GM19397 (cell line): ENCODE measurements around the gene UBAP1L.
"Not testable (repeated sequence)": the region's sequence is repeated elsewhere in the genome, so short reads cannot be mapped to it uniquely, and the experiment has no call there.

Experiments used
- ATAC-seq: cut with Tn5 transposase; IDR thresholded peaks from one replicate; pipeline ENCODE4 v1.9.1; 2021; ENCODE audit warnings: mild to moderate bottlenecking, moderate library complexity; ENCODE audit not compliant: unreplicated experiment

UBAP1L gene

DNA sequence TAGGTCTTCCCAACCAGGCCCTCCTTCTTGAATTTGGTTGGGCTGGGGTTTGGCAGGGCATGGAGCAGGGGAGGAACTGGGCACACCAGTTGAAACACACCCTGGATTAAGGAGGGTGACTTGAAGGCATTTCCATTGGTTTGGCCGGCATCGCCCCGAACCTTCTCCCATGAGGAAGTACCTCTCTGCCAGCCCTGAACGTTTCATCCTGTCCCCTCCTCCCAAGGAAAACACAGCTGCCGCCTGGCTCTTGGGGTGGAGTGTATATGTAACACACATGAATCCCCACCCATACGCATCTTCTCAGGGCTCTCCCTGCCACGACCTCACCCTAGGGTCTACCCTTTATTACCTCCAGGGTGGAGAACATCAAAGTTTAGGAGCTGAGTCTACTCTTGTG is 14.6 kb downstream of the UBAP1L start:
- ATAC-seq: no peak

DNA sequence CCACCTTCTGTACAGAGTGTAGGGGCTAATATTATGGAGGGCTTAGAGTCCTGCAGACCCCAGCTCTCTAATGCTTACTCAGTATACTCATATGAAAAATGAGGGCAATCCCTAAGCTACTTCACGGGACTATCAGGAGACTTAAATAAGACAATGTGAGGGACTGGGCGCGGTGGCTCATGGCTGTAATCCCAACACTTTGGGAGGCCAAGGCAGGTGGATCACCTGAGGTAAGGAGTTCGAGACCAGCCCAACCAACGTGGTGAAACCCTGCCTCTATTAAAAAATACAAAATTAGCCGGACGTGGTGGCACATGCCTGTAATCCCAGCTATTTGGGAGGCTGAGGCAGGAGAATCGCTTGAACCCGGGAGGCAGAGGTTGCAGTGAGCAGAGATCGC is 15.2 kb downstream of the UBAP1L start:
- not testable (repeated sequence) for ATAC-seq

DNA sequence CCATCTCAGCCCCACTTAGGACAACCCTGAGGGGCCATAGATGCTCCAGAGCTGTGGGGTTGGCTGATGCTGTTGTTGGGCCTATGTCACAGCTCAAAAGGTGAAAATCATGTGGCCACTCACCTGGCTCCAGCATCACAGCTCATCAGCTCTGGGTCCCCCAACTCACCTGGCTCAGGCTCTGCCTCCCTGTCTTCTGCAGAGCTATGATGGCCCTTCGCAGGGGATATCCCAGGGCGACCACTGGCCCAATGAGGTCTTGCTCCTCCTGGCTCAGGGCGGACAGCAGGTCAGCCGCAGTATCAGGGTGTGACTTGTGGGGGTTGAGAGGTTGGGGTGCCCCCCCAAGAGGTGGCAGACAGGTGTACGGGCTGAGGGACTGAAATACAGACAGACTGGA is 15.7 kb downstream of the UBAP1L start:
- no peak for ATAC-seq

DNA sequence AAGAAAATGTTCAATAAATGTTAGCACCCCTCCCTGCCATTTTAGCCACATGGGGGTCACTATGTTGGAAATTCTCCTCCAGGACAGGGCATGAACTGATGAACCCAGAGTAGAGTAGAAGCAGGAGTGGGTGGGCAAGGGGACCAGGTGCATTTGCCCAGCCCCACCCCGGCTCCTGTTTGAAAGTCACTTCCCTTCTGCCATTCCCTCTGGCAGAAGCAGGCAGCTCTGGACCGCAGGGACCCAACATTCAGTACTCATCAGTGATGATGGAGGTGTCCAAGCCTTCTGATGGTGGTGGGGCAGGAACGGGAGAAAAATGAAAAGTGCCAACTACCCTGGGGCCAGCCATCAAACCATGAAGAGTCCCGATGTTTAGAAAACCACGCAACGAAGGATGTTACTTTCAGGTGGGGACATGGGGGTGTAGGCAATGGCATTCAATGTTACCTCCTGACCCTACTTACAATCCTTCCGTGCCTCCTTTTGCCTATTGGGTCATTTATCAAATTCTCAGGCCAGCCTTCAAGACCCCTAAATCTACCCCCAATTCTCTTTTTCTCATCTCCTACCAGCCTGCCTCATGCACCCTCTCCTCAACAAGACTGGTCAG is 17.2 kb downstream of the UBAP1L start:
- ATAC-seq: no peak

DNA sequence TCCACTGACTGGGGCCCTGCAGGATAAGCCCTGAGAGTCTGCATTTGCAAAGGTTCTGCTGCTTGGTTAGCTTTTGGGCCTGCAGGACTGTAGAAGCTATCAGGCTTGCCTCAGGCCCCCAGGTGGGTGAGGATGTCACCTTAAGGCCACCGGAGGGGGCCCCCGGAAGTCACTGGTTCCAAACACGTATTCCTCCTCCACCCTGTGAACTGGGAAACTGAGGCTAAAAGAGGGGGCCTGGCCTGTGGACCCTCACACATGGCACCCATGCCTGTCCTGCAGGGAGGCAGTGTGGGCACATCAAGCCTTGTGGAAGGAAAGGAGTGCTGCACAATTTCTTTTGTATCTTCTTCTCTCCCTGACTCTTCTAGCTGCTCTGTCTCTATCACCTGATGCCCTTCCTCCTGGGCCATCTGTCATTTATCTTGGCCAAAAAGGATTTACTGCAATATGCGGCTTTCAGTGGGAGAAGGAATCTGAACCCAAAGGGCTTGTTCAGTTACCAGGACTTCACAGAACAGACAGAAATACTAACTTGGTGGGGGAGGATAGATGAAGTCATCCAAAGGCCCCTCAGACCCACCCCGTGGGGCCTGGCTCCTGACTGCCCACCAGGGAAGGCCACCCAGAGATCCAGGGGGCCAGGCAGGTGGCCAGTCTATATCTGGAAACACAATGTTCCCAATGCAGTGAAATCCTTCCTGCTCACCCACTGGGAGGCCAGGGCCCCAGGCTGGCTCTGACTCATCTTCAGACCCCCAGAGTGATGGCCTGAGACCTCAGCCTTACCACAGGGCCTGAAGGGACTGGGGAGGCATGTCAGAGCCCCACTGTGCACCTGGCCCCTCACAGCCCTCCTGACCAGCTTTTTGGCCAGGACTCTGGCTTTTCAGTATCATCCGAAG is 18.3 kb downstream of the UBAP1L start:
- ATAC-seq: no peak

DNA sequence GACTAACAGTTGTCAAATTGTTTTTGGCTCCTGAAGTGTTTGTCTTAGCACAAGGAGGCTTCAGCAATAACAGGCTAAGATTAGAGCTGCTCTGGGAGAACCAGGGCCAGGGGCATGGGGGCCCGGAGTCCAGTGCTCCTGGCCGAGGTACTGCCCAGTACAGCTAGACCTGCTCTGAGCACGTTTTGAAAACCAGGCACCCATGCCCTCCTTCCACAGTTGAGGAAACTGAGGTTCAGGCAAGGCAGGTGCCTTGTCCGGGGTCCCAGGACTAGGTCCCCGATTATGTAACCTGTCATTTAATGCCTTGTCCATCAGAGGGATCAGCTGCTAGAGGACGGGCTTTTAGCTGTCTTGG is 19.3 kb downstream of the UBAP1L start:
- ATAC-seq: no peak

DNA sequence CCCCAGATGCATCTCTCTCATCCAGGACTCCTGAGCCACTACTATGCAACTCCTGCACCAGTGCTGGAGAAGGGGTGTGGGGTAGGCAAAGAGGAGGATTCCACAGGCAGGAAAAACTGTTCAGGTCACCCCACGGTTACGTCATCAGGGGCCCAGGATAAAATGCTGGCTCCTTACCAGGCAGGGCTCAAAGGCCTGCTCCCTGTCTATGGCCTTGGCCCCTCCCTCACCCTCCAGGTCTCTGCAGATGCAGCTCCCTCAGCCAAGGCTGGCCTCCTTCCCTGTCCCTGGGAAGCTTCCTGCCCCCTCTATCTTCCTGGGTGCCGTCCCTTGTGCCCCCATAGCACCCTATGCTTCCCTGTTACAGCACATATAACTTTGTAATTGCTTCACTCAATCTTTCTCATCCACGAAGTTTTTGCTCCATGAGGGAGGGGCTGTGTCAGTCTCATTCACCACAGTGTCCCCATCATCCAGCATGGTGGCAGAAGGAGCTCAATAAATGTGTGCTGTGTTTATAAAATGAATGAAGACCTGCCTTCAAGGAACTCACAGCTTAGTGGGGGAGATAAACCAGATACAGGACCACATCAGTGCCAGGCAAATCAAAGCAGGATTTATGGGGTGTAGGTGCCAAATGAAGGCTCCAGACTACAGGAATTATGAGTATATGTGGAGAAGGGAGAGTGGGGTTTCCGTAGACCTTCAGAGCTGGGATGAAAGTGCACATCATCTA is 19.8 kb downstream of the UBAP1L start:
- ATAC-seq: no peak

DNA sequence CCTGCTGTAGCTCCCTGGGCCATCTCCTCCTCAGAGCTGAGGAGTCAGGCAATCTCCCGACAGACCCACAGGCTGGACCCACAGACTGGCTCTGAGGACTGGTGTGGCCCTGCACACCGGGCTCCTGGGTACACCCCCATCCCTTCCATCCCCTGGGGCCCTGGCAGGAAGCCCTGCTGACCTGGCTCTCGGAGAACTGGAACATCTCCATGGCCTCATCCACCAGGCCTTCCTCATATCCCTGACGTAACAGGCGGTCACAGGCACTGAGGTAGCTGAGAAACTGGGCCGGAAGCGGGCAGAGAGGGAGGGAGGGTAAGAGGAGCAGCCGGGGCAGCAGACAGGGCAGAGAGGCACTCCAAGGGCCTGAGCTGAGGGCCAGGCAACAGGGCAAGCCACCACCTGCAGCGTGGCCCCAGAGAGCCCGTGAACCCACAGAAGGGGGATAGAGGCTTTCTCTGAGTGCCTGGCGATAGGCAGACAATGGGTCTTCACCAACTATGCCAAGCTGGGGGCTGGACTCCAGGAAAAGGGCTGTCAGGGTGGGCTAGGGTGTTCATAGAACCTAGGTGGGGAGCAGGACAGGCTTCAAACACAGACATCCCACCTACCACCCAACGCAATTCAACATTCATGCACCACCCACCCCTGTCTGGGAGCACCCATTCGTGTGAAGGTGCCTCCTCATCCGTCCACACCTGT is 20.6 kb downstream of the UBAP1L start:
- no peak for ATAC-seq

DNA sequence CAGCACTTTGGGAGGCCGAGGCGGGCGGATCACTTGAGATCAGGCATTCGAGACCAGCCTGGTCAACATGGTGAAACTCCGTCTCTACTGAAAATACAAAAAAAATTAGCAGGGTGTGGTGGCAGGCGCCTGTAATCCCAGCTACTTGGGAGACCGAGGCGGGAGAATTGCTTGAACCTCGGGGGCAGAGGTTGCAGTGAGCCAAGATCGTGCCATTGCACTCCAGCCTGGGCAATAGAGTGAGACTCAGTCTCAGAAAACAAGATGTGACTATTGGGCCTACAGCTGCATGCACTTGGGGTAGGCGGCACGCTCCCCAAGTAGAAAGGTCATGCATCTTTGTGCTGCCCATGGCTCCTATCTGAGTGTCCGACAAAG is 21.2 kb downstream of the UBAP1L start:
- not testable (repeated sequence) for ATAC-seq

DNA sequence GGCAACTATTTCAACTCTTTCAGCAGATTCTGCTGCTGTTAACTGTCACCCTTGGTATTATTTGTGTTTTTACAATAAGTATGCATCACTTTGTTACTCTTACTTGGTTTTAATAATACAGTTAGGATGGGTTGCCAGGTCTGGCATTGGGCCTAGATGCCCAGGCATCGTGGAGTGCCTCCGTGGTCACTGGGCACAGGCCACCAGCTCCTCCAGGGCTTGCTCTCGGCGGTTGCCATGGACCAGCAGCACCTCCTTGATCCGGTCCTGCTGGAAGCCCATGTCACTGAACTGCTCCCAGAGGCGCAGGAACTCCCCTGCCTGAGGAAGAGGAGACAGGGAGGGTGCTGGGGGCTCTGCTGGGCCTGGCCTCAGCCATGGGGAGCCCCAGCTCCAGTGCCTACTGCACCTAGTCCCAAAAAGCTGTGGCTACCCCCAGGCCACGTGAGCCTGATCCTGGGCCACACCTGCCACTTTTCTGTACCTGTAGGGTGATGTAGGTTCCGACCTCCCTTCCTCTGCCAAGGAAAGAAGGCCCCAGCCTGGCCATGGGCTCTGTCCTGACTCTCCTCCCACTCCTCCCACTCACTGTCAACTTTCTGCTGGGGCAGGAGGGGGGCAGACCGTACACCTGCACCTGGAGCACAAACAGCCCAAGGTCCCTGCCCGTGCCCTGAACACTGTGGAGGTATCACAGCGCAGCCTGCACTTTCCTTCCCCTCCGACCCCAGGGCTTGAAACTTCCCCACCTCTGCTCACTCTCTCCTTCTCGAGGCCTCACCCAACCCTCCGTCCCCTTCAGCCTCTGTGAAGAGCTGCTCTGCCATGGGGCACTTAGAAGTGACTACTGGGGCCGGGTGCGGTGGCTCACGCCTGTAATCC is 21.8 kb downstream of the UBAP1L start:
- ATAC-seq: no peak

DNA sequence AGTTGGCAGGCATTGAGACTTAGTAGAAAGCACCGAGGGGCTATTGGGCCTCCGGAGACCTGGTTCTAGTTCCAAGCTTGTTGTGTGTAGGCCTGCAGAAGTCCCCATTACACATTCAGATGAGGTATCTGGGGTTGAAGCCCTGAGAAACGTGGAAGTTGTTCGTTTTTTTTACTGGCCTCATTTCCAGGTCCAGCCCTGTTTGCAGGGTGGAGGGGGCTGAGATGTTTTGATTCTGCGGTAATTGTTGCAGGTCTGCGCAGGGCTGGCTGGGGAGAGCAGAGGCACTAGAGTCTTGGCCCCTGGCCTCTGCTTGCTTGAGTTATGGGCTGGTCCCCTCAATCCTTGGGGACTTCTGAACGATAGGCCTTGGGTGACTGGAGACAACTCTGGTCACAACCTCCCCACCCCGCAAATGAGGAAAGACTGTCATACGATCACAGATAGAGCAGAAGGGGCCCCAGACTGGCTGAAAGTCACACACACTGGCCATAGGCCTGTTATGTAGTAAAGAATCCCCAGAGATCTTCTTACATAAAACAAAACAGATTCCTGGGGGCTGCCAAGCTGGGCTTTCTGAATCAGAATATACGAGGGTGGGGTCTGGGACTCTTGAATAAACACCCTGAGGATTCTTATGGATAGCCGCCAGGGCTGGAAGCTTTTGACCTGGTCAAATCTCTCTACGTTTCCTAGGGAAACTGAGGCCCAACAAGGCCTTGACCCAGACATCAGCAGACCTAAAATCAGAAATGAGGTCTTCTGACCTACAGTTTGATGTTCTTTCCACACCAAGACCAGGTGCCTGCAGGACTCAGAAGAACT is 22.8 kb downstream of the UBAP1L start:
- ATAC-seq: no peak

DNA sequence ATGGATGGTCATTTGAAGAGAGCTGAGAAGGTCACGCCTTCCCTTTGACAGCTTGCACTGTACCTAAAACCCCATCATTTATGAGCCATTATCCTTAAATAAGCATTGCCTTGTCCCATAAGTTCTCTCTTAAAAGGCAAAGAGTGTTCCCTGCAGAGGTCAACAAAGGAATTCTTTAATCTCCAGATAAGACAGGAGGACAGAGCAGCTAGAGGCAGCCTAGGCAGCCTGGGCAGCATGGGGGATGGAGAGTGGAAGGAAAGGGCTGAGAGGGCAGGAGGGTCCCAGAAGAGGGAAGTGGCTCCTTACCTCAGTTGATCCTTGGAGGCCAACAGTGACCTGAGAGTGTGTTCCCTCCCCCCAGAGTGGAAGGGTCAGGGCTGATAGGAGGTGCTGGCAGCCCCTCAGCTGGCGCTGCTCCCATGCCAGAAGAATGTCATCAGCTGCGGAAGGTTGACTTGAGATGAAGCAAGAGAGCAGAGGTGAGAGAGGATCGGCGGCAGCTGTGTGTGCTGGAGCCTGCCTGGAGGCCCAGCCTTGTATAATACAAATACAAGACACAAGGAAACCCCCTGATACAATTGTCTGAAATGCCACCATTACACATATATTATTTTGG is 25.7 kb downstream of the UBAP1L start:
- ATAC-seq: no peak

DNA sequence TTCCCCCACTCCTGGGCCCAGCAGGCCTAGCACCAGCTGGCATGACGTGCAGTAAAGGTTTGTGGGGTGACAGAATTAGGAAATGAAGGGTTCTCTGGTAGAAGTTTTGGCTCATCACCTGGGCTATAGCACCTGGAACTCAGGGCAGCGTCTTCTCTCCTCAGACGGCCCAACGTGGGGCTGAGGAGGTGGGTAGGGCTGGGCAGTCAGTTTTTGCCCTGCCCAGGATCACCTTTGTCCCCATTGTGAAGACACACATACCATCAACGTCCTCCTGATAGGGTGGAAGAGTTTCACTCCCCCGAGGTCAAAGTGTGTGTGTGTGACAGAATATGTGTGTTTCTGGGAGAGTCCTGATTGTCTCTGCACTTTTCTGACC is 26.4 kb downstream of the UBAP1L start:
- no peak for ATAC-seq

DNA sequence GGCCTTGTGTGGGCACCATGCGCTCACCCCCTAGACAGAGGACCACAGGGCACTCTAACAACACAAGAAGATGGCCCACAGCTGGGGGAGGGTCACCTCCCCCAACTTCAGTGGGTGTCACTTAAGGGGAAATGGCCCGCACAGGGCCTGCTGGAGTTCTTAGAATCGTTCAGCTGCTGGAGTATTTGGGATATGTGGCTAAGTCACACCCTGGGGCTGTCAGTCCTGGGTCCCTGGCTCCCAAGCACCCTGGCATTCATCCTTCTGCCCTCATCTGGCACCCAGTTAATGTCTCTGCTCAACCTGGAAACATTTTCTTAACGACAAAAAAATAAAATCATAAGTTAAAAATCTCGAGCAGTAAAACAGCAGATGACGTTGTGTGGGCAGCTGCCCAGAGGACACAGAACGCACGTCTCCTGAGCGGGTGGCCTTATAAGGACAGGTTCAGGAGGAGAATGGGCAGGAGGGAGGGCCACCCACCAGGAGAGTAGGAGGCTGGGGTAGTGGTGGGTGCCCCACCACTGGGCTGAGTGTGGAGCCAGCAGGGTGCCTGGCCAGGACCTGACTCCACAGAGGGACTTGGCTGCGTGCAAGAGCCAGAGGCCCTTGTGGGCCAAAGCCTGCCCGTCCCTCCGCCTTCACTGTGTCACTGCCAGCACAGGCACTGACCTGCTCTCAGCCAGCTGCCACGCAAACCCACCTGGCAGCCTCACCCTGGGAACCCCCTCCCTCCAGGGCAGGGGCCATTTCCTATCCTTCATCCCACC is 26.9 kb downstream of the UBAP1L start:
- ATAC-seq: no peak

DNA sequence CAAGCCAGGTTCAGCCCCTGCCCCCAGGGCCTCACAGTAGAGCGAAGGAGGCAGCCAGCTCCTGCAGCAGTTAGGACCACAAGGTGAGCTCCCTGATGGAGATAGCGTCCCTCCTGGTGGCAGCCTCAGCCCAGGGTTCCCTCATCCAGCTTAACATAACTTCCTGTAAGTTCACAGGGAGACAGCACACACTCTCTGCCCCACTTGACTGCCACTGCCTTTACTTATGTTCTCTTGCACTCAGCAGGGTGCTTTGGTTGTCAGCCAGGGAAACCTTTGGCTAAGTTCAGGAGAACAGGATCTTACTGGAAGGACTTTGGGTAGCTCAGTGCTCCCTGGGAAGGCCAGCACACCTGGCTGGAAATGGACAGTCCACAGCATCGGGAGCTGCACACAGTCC is 27.6 kb downstream of the UBAP1L start:
- ATAC-seq: no peak

DNA sequence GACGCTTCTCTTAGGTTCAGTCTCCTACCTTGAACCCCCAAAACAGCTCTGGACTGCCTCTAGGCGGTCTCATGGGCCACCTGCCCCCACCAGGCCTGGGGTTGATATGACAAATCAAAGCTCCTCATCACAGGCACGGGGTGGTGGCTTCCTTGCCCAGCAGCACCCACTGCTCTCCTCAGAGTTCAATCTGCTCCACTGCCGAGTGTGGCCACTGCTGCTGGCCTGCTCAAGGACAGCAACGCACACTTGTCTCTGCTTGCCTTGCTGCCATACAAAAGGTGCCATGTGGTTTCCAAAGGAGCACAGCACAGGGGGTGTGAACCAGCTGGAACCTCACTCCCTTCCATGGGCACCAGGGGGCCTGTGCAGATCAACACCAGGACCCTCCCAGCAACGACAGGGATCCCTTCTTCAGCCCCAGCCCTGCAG is 28.3 kb downstream of the UBAP1L start:
- ATAC-seq: no peak

DNA sequence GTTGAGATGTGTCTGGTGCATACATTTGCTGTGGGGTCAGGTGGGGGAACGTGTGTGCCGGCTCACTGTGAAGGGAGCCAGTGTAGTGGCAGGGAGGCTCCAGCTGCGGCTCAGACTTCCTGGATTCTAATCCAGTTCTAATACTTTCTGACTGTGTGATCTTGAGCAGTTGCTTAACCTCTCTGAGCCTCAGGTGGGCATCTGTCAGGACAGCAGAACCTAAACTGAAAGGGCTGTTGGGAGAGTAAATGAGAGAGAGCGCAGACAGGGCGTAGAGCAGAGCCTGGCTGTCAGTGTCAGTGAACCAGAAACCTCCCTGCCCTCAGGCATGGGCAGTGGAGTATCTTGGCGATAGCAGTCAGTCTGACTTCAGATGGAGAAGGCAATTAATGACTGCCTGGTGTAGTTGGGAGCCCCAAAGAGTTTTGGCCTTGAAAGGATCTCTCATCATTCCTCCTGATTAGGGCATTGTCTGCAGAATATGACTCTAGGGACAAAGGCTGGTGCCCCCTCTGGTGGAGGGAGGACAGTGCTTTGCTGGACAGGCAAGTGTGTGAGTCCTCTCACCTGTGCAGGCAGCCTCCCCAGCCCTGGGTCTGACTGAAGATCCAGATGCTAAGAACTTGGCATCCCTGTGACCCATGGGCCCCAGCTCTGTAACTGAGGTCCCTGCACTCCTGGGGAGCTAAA is 28.9 kb downstream of the UBAP1L start:
- no peak for ATAC-seq
